ENCODE measurements around the gene GAGE2A. TPM values are rescaled to one million over a fixed set of nuclear protein-coding genes. Genes with fewer than 3 reads are reported as not detected.
A peak's percentile ranks its signal among the peaks of the same experiment; 100 is the strongest.

The GAGE2A gene
- total RNA-seq, 2 experiments from 2014 or later: not detected

GRCh38 chrX:49610718-49611310, 21.5 kb downstream of the GAGE2A start:
- CTCF ChIA-PET (ENCODE audit: unreplicated experiment): no interaction called here
- Histone ChIP-seq H3K4me1 (ENCODE audit: insufficient read depth, low read length, poor library complexity, severe bottlenecking) (no peaks in the 10 kb centered on the region), H3K9me3 (ENCODE audit: low read length) (no peaks in the 10 kb centered on the region), H3K4me2 (ENCODE audit: low read length) (no peak overlapping the region), H3K27ac (ENCODE audit: low read depth, low read length, poor library complexity, severe bottlenecking) (no peak overlapping the region), H3K36me3 (ENCODE audit: insufficient read depth, low read length) (no peaks in the 10 kb centered on the region), H3K4me3 (ENCODE audit: low read depth, low read length, poor library complexity, severe bottlenecking) (no peak overlapping the region), H3K79me2 (ENCODE audit: insufficient read depth, low read depth, low read length) (no peaks in the 10 kb centered on the region), H2AFZ (ENCODE audit: low read length) (no peak overlapping the region), H4K20me1 (ENCODE audit: insufficient read depth, low read length) (no peaks in the 10 kb centered on the region), H3K9me2 (ENCODE audit: insufficient read depth, low read length) (no peaks in the 10 kb centered on the region)
- TF ChIP-seq EZH2phosphoT487 (IDR thresholded peaks at IDR 0.05; ENCODE audit: borderline replicate concordance, low read depth, low read length): no peak
- TF ChIP-seq CTCF (conservative IDR thresholded peaks at IDR 0.05; ENCODE audit: low read length): no peak
- BruUV-seq (replicated peaks): no TSS peak
- intact Hi-C loops (cut with micrococcal nuclease; ENCODE audit: unreplicated experiment): no loop called here
- POLR2A ChIA-PET: no interaction called here
- DNase-seq (ENCODE audit: low spot score): no peak

GRCh38 chrX:49618574-49618973, 29.3 kb downstream of the GAGE2A start:
- Histone ChIP-seq H3K4me1 (ENCODE audit: insufficient read depth, low read length, poor library complexity, severe bottlenecking) (no peaks in the 10 kb centered on the region), H4K20me1 (ENCODE audit: insufficient read depth, low read length) (no peaks in the 10 kb centered on the region), H3K27ac (ENCODE audit: low read depth, low read length, poor library complexity, severe bottlenecking) (no peak overlapping the region), H3K36me3 (ENCODE audit: insufficient read depth, low read length) (no peaks in the 10 kb centered on the region), H3K79me2 (ENCODE audit: insufficient read depth, low read depth, low read length) (no peaks in the 10 kb centered on the region), H3K4me3 (ENCODE audit: low read depth, low read length, poor library complexity, severe bottlenecking) (no peak overlapping the region), H3K4me2 (ENCODE audit: low read length) (no peak overlapping the region), H3K9me3 (ENCODE audit: low read length) (no peaks in the 10 kb centered on the region), H2AFZ (ENCODE audit: low read length) (no peak overlapping the region), H3K9me2 (ENCODE audit: insufficient read depth, low read length) (no peaks in the 10 kb centered on the region)
- TF ChIP-seq EZH2phosphoT487 (IDR thresholded peaks at IDR 0.05; ENCODE audit: borderline replicate concordance, low read depth, low read length) (no peak), CTCF (conservative IDR thresholded peaks at IDR 0.05; ENCODE audit: low read length) (no peak)
- POLR2A ChIA-PET: no interaction called here
- CTCF ChIA-PET (ENCODE audit: unreplicated experiment): no interaction called here
- no peak for DNase-seq (ENCODE audit: low spot score)
- BruUV-seq (replicated peaks): no TSS peak
- intact Hi-C loops (cut with micrococcal nuclease; ENCODE audit: unreplicated experiment): no loop called here

GRCh38 chrX:49627086-49627777, 37.9 kb downstream of the GAGE2A start:
- CTCF ChIA-PET (ENCODE audit: unreplicated experiment): no interaction called here
- Histone ChIP-seq H3K4me3 (ENCODE audit: low read depth, low read length, poor library complexity, severe bottlenecking) (no peak overlapping the region), H3K36me3 (ENCODE audit: insufficient read depth, low read length) (no peaks in the 10 kb centered on the region), H3K79me2 (ENCODE audit: insufficient read depth, low read depth, low read length) (no peaks in the 10 kb centered on the region), H3K9me2 (ENCODE audit: insufficient read depth, low read length) (no peaks in the 10 kb centered on the region), H3K4me2 (ENCODE audit: low read length) (no peak overlapping the region), H2AFZ (ENCODE audit: low read length) (no peak overlapping the region), H3K4me1 (ENCODE audit: insufficient read depth, low read length, poor library complexity, severe bottlenecking) (no peaks in the 10 kb centered on the region), H3K9me3 (ENCODE audit: low read length) (no peaks in the 10 kb centered on the region), H3K27ac (ENCODE audit: low read depth, low read length, poor library complexity, severe bottlenecking) (no peak overlapping the region), H4K20me1 (ENCODE audit: insufficient read depth, low read length) (no peaks in the 10 kb centered on the region)
- no peak for DNase-seq (ENCODE audit: low spot score)
- TF ChIP-seq CTCF (conservative IDR thresholded peaks at IDR 0.05; ENCODE audit: low read length) (0 out of 2 replicates have a peak, but pooled peaks have one; percentile 31), EZH2phosphoT487 (IDR thresholded peaks at IDR 0.05; ENCODE audit: borderline replicate concordance, low read depth, low read length) (no peak)
- BruUV-seq (replicated peaks): no TSS peak
- POLR2A ChIA-PET: no interaction called here
- intact Hi-C loops (cut with micrococcal nuclease; ENCODE audit: unreplicated experiment): no loop called here
